Dedifferentiated amniotic fluid mesenchymal stem cell (primary cell): ENCODE data around the gene SELENOV.

Experiments used
- DNase-seq: peaks from one replicate; pipeline ENCODE4 v3.0.0-alpha.2; 2016; ENCODE audit errors: extremely low spot score

SELENOV gene

DNA sequence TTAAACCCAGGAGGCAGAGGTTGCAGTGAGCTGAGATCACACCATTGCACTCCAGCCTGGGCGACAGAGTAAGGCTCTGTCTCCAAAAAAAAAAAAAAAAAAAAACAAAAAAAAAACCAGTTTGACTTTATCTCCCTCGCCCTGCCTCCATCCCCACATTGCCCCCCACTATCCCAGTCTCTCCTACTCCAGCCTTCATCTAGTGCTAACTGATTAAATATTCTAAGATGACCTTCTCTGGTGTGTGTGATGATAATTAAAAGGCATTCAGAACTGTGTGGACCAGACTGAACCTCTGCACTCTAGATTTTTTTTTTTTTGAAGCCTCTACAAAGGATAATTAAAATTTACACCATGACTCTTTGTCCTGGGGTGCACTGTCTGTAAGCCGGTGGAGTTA is 22.2 kb upstream of the SELENOV start:
- no peak for DNase-seq

DNA sequence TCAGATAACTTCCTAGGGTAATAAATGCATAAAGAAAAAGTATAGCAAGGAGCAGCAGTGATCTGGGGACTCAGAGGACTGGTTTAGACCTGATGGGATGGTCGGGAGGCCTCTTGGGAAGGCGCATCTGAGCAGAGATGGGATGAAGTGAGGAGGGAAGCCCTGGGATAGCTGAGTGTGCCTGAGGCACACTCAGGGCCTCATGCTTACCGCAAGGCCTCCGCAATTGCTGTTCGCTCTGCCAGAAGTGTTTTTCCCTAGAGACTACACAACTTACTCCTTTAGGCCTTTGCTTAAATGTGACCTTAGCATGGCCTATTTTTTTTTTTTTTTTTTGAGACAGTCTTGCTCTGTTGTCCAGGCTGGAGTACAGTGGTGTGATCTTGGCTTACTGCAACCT is 20.3 kb upstream of the SELENOV start:
- DNase-seq = no peak

DNA sequence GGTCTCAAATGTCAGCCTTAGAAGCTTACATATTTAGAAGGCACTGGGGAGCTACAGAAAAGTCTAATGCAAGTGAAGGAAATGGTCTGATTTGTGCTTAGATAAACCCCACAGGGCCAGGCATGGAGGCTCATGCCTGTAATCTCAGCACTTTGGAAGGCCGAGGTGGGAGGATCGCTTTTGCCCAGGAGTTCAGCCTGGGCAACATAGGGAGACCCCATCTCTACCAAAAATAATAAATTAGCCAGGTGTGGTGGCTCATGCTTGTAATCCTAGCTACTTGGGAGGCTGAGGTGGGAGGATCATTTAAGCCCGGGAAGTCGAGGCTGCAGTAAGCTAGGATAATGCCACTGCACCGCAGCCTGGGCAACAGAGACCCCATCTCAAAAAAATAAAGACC is 18.9 kb upstream of the SELENOV start:
- DNase-seq = no peak

DNA sequence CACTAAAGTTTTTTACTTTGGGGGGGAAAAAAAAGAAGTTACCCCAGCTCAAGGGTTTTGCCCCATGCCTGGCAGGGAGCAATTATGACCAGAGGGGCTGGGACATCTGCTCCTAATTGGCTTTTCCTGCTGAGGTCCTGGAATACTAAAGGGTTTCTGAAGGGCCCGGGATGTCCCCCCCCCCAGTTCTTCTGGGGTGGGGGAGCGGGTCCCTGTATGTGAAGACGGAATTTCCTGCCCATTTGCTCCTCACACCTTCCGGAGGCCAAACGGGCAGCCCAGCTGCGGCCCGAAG is 17.3 kb upstream of the SELENOV start:
- no peak for DNase-seq

DNA sequence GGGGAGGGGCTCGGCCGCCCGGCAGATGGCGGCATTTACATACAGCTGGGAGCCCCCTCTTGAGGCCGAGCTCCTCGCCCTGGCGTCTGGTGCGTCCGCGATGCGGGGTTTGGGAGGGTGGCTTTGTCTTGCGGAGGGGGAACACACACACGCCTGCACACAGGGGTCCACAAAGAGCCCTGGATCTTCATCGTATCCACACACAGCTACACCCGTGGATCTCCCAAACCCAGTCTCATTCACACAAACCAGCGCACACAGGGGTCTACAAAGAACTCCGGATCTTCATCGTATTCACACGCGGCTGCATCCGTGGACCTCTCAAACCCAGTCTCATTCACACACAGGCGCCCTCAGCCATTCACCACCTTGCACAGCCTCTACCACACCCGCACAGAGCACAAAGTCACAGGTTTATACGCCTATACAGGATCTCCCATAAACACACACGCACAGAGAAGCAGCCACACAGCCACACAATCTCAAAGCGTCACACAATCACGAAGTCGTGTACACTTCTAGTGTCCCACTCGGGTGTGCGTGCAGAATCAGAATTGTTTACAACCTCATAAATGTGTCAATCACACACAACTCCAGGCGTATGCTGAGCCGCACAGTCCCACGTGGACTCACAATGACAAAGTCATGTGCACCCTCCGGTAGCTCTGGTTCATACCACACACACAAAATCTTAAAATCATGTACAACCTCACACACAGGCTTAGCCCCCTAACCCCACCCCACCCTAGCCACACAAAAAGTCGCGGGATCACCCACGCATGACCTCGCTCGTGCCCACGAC is 16.7 kb upstream of the SELENOV start:
- no peak for DNase-seq

DNA sequence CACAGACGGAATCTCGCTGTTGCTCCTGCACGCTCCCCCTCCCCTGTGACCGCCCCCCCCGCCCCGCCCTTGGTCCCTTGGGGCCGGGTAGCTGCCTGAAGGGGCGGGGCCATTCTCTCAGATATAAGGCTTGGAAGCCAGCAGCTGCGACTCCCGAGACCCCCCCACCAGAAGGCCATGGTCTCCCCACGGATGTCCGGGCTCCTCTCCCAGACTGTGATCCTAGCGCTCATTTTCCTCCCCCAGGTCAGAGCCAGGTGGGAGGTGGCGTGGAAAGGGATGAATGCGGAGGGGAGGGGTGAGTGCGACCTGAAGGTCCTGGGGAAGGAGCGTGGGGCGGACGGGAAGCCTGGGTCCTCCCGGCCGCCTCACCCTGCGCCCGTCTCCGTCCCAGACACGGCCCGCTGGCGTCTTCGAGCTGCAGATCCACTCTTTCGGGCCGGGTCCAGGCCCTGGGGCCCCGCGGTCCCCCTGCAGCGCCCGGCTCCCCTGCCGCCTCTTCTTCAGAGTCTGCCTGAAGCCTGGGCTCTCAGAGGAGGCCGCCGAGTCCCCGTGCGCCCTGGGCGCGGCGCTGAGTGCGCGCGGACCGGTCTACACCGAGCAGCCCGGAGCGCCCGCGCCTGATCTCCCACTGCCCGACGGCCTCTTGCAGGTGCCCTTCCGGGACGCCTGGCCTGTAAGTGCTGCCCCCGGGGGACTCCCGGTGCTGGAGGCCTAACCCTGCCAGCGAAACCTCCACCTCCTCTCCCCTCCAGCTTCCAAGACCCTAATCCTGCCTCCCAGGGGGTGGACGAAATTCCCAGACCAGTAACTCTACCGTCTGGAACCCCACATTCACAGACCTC is 15.9 kb upstream of the SELENOV start, which contains the start of gene DLL3:
Gene DLL3 (plus strand): TSS at position 150 of the 845 bp plus-strand sequence. CDS start 28 bp downstream, at position 178.
- DNase-seq = no peak

DNA sequence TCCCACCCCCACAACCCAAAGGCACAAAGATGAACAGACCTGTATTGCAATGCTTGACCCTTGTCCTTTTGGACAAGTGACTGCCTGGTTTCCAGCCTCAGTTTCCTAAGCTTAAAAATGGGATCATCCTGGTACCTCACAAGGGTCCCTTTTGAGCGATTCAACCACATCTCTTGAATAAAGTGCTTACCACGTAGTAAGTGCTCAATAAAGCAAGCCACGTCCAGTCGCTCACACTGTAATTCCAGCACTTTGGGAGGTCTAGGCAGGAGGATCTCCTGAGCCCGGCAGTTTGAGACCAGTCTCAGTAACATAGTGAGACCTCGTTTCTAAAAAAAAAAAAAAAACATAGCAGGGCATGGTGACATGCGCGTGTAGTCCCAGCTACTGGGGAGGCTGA is 15.0 kb upstream of the SELENOV start:
- no peak for DNase-seq

DNA sequence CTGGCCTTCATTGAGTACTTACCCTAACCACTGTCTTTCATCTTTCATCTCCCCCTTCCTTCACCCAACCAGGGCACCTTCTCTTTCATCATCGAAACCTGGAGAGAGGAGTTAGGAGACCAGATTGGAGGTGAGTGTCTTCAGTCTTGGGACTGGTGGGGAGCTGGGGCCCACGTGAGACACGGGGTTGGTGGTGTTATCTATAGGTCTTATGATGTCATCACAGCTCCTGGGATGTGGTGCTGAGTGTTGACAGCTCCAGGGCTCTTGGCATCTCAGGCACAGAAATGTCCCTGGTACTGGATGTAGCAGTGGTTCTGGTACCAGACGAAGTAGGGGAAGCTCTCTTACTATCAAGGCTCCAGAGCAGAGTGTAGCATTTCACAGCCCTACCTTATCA is 14.4 kb upstream of the SELENOV start:
- no peak for DNase-seq

DNA sequence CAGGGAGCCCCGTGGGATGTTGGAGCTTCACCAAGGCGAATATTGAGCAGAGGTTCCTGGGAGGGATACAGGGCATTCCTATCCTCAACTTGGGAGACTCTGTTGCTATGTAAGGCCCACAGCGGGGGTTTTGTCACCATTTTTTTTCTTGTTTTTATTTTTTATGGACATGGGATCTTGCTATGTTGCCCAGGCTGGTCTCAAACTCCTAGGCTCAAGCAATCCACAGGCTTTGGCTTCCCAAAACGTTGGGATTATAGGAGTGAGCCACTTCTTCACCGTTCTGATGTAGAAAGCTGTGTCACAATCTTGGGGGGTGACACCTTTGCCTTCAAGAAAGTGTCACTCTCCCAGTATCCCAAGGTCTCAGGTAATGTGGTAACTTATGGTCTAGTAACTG is 13.6 kb upstream of the SELENOV start:
- no peak for DNase-seq

DNA sequence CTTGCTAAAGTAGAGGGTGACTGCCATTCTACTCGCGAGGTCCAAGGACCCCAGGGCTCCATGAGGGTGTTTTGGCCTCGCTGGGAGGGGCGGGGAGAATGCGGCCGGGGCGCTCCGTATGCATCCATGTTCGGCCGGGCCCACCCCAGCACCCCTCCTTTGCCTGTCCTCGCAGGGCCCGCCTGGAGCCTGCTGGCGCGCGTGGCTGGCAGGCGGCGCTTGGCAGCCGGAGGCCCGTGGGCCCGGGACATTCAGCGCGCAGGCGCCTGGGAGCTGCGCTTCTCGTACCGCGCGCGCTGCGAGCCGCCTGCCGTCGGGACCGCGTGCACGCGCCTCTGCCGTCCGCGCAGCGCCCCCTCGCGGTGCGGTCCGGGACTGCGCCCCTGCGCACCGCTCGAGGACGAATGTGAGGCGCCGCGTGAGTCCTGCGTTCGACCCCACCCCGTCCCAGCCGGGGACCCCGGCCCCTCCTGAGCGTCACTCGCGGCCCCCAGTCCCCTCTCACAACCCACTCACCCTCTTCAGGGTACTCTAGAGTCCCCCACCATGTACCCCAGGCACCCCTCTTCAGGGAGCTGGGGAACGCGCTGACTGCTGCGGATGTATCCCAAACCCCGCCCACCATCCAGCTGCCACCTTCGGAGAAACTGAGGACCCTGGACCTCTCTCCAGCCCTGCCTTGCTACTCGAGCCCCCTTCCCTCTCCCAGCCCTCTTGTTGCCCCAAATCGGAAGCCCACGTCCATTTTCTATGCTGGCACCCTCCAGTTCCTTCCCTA is 12.1 kb upstream of the SELENOV start:
- DNase-seq = peak; percentile 24

DNA sequence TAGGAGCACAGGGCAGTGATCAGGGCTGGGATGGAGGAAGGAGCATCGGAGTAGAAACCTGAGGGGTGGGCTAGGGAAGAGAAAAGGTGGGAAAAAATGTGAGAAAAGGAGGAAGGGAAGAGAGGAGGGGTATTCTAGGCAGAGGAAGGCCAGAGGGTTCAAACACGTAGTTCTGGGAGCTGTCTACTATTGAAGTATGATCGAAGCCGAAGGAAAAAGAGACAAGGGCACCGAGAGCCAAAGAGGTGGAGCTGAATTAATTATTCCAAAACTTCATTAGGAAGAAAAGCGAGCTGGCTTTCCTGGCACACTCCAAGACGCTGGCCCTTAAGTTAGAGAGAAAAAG is 8.4 kb upstream of the SELENOV start:
- no peak for DNase-seq

DNA sequence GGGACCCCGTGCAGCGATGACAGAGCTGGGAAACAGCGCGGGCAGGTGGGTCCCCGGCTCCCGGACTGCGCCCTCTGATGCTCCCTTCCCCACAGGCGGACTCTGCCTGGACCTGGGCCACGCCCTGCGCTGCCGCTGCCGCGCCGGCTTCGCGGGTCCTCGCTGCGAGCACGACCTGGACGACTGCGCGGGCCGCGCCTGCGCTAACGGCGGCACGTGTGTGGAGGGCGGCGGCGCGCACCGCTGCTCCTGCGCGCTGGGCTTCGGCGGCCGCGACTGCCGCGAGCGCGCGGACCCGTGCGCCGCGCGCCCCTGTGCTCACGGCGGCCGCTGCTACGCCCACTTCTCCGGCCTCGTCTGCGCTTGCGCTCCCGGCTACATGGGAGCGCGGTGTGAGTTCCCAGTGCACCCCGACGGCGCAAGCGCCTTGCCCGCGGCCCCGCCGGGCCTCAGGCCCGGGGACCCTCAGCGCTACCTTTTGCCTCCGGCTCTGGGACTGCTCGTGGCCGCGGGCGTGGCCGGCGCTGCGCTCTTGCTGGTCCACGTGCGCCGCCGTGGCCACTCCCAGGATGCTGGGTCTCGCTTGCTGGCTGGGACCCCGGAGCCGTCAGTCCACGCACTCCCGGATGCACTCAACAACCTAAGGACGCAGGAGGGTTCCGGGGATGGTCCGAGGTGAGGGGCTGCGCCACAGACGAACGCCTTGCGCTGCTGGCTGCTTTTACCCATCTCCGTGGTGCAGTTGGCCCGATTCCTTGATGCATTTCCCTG is 7.8 kb upstream of the SELENOV start:
- DNase-seq = peak; percentile 17

DNA sequence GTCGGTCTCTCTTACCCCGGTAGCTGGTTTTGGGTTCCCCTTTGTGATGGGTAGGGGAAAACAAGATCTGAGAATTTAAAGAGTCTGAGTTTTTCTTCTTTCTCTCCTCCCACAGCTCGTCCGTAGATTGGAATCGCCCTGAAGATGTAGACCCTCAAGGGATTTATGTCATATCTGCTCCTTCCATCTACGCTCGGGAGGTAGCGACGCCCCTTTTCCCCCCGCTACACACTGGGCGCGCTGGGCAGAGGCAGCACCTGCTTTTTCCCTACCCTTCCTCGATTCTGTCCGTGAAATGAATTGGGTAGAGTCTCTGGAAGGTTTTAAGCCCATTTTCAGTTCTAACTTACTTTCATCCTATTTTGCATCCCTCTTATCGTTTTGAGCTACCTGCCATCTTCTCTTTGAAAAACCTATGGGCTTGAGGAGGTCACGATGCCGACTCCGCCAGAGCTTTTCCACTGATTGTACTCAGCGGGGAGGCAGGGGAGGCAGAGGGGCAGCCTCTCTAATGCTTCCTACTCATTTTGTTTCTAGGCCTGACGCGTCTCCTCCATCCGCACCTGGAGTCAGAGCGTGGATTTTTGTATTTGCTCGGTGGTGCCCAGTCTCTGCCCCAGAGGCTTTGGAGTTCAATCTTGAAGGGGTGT is 7.1 kb upstream of the SELENOV start:
- no peak for DNase-seq

DNA sequence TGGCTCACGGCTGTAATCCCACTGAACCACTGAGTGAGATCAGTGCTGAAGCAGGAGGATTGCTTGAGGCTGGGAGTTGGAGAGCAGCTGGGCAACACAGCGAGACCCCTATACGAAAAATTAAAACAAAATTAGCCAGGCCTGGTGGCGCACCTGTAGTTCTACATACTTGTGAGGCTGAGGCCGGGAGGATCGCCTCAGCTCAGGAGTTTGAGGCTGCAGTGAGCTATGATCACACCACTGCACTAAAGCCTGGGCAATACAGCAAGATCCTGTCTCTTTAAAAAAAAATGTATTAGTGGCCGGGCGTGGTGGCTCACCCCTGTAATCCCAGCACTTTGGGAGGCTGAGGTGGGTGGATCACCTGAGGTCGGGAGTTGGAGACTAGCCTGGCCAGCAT is 6.3 kb upstream of the SELENOV start:
- no peak for DNase-seq

DNA sequence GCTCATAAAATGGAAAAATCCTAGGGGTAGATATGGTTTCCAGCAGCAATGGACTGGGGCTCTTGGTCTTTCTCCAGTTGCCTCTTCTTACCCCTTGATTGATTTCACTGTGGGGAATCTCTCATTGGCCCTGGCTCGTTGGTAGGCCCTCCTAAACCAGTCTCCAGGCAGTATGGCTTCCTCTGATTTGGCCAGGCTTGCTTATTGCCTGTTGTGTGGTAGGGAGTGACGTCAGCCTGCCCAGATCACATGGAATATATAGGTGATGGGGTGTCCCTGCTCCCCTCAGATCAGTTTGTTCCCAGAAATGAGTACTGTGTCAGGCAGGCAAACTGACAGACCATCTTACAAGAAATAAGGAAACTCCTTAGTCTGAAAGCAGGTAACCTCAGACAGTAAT is 5.7 kb upstream of the SELENOV start:
- no peak for DNase-seq

DNA sequence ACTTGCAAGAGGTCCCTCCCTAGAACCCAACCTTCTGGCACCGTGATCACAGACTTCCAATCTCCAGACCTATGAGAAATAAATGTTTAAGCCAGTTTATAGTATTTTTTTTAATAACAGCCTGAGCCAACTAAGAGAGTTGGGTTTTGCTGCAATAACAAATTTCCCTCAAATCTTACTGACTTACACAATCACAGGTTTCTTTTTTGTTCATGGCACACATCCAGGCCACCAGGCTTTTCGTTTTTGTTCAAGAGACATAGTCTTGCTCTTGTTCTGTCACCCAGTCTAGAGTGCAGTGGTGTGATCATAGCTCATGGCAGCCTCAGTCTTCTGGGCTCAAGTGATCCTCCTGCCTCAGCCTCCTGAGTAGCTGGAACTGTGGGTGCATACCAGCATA is 2.0 kb upstream of the SELENOV start:
- DNase-seq = no peak

DNA sequence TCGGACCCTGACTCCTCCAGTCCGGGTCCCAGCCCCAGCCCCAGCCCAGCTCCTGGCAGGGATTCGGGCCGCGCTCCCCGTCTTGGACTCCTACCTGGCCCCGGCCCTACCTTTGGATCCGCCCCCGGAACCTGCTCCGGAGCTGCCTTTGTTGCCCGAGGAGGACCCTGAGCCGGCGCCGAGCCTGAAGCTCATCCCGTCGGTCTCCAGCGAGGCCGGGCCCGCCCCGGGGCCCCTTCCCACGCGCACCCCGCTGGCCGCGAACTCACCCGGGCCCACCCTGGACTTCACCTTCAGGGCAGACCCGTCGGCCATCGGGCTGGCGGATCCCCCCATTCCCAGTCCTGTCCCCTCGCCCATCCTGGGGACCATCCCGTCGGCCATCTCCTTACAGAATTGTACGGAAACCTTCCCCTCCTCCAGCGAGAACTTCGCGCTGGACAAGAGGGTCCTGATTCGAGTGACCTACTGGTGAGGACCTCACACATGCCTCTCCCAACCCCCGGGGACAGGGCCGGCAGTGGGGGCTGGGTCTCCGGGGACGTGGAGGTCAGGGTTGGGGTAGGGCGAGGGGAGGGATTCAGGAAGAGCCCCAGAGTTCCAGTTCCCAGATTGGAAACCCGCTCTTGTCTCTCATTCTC is 732 bp downstream of the SELENOV start:
- no peak for DNase-seq

DNA sequence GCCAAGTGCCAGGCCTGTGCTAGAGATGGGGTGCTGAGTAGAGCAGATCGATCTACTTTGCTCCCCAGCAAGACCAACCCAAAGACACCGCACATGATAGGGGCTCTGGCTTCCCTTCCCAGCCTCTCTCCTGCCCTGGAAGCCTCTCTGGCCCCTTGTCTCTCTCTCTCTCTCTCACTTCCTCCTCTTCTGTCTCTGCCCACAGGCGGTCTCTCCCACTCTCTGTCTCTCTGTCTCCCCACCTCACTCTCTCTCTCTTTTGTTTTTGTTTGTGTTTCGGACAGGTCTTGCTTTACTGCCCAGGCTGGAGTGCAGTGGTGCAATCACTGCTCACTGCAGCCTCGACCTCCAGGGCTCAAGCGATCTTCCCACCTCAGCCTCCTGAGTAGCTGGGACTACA is 1.3 kb downstream of the SELENOV start:
- no peak for DNase-seq

DNA sequence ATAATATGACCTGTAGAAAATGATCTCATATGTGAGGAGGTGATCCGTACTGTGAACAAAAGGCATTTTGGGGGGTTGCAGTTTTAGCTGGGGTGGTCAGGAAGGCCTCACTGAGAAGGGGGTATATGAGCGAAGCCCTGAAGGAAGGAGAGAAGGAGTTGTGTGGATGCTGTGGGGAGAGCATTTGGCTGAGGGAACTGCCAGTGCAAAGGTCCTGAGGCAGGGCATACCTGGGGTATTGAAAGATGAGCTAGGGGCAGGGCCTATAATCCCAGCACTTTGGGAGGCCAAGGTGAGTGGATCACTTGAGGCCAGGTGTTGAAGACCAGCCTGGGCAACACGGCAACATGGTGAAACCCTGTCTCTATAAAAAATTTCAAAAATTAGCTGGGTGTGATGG is 2.5 kb downstream of the SELENOV start:
- no peak for DNase-seq

DNA sequence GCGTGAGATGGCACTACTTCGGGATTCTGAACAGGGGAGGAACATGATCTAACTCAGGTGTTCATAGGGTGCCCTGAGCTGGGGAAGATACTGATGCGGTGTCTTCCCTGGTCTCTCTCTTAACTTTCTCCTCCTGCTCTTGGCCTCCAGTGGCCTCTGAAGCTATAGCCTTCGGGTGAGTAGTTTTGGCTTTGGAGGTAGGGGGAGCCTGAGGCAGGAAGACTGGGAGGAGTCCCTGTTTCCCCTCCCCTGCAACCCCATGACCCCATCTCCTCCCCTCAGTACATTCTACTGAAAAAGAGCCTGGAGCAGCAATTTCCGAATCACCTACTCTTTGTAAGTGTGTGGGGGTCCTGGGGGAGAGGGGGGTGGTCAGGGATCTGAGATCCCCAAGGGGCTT is 3.5 kb downstream of the SELENOV start:
- no peak for DNase-seq

DNA sequence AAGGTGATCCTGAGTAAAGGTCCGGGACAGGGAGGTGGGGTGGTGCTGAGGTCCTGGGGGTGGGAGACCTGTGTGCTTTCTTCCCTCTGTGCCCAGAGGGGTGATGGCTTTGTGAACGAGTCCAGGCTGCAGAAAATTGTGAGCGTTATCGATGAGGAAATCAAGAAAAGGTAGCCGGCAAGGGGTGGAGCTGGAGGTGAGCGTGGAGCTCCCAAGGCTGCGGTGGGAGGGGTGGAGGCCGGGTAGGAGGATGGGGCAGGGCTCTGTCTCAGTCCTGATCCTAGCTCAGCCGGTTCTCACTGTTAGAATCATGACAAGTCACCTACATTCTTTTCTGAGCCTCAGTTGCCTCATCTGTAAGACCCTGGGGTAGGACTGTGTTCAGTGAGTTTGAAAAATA is 4.0 kb downstream of the SELENOV start:
- no peak for DNase-seq
